ENCODE measurements around the gene ACTA2.

The ACTA2 gene

DNA sequence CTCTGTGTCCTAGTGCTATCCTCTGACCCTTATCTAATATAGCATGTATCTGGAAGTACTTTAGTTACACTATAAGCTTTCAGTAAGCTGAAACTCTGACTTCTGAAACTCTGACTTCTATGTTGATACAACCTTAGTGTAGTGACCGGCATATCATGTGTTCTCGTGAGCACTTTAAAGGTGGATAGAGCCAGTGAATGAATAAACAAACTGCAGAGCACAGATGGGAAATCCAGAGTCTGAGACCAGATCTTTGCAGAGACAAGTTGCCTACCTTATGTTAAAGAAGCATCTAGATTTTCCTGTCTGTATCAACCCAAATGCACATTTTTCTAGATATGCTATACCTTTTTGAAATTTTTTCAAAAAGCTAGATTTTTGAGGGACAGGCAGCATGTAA is 3.5 kb downstream of the ACTA2 start:
- no peak overlapping the region for H2BK5ac ChIP-seq (ENCODE audit: low read length)
- no peaks in the 10 kb centered on the region for H3K79me2 ChIP-seq (ENCODE audit: control insufficient read depth, insufficient read depth, low read length)
- H3K23ac ChIP-seq (ENCODE audit: low read length): no peak overlapping the region
- H3K36me3 ChIP-seq (ENCODE audit: control insufficient read depth, insufficient read depth, low read length): no peaks in the 10 kb centered on the region
- no peak overlapping the region for H4K5ac ChIP-seq (ENCODE audit: low read length)
- no peak overlapping the region for H3K27ac ChIP-seq (ENCODE audit: low read depth, low read length)
- H3K79me1 ChIP-seq (ENCODE audit: low read length): no peaks in the 10 kb centered on the region
- no peak overlapping the region for H4K8ac ChIP-seq (ENCODE audit: low read depth, low read length)
- no peak for DNase-seq
- no peak overlapping the region for H3K9ac ChIP-seq (ENCODE audit: low read length)
- H2BK15ac ChIP-seq (replicated peaks; ENCODE audit: low read depth): no peak overlapping the region
- no peak overlapping the region for H2AK5ac ChIP-seq (ENCODE audit: low read length)
- H3K56ac ChIP-seq (ENCODE audit: low read length): no peak overlapping the region
- H3K4me3 ChIP-seq (ENCODE audit: low read length): no peak overlapping the region
- no peak overlapping the region for H2BK120ac ChIP-seq (ENCODE audit: low read depth, low read length)
- no peak overlapping the region for H3K4me2 ChIP-seq (ENCODE audit: low read length)
- no peaks in the 10 kb centered on the region for H3K4me1 ChIP-seq (ENCODE audit: control insufficient read depth, low read depth, low read length)
- no peak overlapping the region for H3K4ac ChIP-seq (ENCODE audit: low read depth, low read length)
- H3K18ac ChIP-seq (ENCODE audit: low read length): no peak overlapping the region
- no CpG with 5 or more reads among the region's 2 CpGs for WGBS (ENCODE audit: extremely low coverage, insufficient coverage, low lambda C conversion rate)
- H3K27me3 ChIP-seq (ENCODE audit: insufficient read depth, low read length, poor library complexity): no peaks in the 10 kb centered on the region

DNA sequence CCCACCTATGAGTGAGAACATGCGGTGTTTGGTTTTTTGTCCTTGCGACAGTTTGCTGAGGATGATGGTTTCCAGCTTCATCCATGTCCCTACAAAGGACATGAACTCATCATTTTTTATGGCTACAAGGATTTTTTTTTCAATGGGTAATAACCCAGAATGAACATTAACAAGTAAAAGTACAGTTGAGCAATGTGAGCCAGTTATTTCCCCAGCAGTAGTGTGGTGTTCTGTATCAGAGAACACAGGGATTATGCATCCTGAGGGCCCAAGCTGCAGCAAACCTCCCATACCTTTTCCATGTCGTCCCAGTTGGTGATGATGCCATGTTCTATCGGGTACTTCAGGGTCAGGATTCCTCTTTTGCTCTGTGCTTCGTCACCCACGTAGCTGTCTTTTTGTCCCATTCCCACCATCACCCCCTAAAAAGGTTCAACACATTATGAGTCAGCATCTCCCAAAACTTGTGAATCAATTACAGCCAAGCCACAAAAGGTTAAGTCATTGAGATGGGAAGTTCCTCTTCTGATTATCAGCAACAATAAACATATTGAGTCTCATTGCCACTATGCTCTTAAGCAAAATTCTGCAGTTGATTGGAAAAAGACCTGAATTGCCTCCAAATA is 5.5 kb downstream of the ACTA2 start:
- Histone ChIP-seq H3K4me1 (ENCODE audit: control insufficient read depth, low read depth, low read length) (no peaks in the 10 kb centered on the region), H3K9ac (ENCODE audit: low read length) (no peak overlapping the region), H4K5ac (ENCODE audit: low read length) (no peak overlapping the region), H4K8ac (ENCODE audit: low read depth, low read length) (no peak overlapping the region), H3K79me2 (ENCODE audit: control insufficient read depth, insufficient read depth, low read length) (no peaks in the 10 kb centered on the region), H3K4ac (ENCODE audit: low read depth, low read length) (no peak overlapping the region), H2BK5ac (ENCODE audit: low read length) (no peak overlapping the region), H2BK120ac (ENCODE audit: low read depth, low read length) (no peak overlapping the region), H3K36me3 (ENCODE audit: control insufficient read depth, insufficient read depth, low read length) (no peaks in the 10 kb centered on the region), H3K27ac (ENCODE audit: low read depth, low read length) (no peak overlapping the region), H3K18ac (ENCODE audit: low read length) (no peak overlapping the region), H2BK15ac (replicated peaks; ENCODE audit: low read depth) (no peak overlapping the region), H3K27me3 (ENCODE audit: insufficient read depth, low read length, poor library complexity) (no peaks in the 10 kb centered on the region), H3K4me3 (ENCODE audit: low read length) (no peak overlapping the region), H2AK5ac (ENCODE audit: low read length) (no peak overlapping the region), H3K79me1 (ENCODE audit: low read length) (no peaks in the 10 kb centered on the region), H3K4me2 (ENCODE audit: low read length) (no peak overlapping the region), H3K56ac (ENCODE audit: low read length) (no peak overlapping the region), H3K23ac (ENCODE audit: low read length) (no peak overlapping the region)
- DNase-seq: no peak
- no CpG with 5 or more reads among the region's 6 CpGs for WGBS (ENCODE audit: extremely low coverage, insufficient coverage, low lambda C conversion rate)

DNA sequence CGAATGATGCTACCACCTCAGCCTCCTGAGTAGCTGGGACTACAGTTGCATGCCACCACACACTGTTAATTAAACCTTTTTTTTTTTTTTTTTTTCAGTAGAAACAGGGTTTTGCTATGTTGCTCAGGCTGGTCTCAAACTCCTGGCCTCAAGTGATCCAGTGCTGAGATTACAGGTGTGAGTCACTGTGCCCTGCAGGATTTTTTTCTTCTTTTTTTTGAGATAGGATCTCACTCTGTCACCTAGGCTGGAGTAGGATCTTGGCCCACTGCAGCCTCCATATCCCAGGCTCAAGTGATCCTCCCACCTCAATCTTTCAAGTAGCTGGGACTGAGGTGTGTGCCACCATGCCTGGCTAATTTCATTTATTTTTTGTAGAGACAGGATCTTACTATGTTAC is 6.4 kb downstream of the ACTA2 start:
- Histone ChIP-seq H2AK5ac (ENCODE audit: low read length) (no peak overlapping the region), H2BK15ac (replicated peaks; ENCODE audit: low read depth) (no peak overlapping the region), H3K27me3 (ENCODE audit: insufficient read depth, low read length, poor library complexity) (no peaks in the 10 kb centered on the region), H3K23ac (ENCODE audit: low read length) (no peak overlapping the region), H2BK5ac (ENCODE audit: low read length) (no peak overlapping the region), H3K4me1 (ENCODE audit: control insufficient read depth, low read depth, low read length) (no peaks in the 10 kb centered on the region), H3K9ac (ENCODE audit: low read length) (no peak overlapping the region), H3K79me2 (ENCODE audit: control insufficient read depth, insufficient read depth, low read length) (no peaks in the 10 kb centered on the region), H3K4me3 (ENCODE audit: low read length) (no peak overlapping the region), H4K5ac (ENCODE audit: low read length) (no peak overlapping the region), H3K4ac (ENCODE audit: low read depth, low read length) (no peak overlapping the region), H3K36me3 (ENCODE audit: control insufficient read depth, insufficient read depth, low read length) (no peaks in the 10 kb centered on the region), H2BK120ac (ENCODE audit: low read depth, low read length) (no peak overlapping the region), H3K4me2 (ENCODE audit: low read length) (no peak overlapping the region), H3K27ac (ENCODE audit: low read depth, low read length) (no peak overlapping the region), H3K18ac (ENCODE audit: low read length) (no peak overlapping the region), H3K79me1 (ENCODE audit: low read length) (no peaks in the 10 kb centered on the region), H3K56ac (ENCODE audit: low read length) (no peak overlapping the region), H4K8ac (ENCODE audit: low read depth, low read length) (no peak overlapping the region)
- no peak for DNase-seq
- no CpG with 5 or more reads among the region's 1 CpG for WGBS (ENCODE audit: extremely low coverage, insufficient coverage, low lambda C conversion rate)

DNA sequence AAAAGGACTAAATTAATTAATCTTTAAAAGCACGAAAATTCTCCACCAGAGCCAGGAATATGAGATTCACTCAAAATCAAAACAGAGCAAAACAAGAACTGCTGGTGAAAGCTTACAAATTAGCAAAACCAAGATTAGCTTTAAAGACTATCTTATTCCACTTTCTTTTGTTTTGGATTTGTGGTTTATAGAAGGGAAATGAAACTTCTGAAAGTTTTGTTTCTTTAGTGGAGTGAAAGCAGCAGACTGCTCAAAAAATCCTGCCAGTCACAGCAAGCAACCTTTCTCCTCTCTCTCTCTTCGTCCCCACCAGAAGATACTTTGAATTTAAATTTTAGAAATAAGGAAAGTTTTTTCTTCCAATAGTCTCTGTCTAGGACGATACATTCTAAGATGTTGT is 7.8 kb downstream of the ACTA2 start:
- Histone ChIP-seq H2BK5ac (ENCODE audit: low read length) (no peak overlapping the region), H3K79me1 (ENCODE audit: low read length) (no peaks in the 10 kb centered on the region), H3K79me2 (ENCODE audit: control insufficient read depth, insufficient read depth, low read length) (no peaks in the 10 kb centered on the region), H2BK15ac (replicated peaks; ENCODE audit: low read depth) (no peak overlapping the region), H3K23ac (ENCODE audit: low read length) (no peak overlapping the region), H3K4me3 (ENCODE audit: low read length) (no peak overlapping the region), H3K4me1 (ENCODE audit: control insufficient read depth, low read depth, low read length) (no peaks in the 10 kb centered on the region), H3K4ac (ENCODE audit: low read depth, low read length) (no peak overlapping the region), H3K27me3 (ENCODE audit: insufficient read depth, low read length, poor library complexity) (no peaks in the 10 kb centered on the region), H3K36me3 (ENCODE audit: control insufficient read depth, insufficient read depth, low read length) (no peaks in the 10 kb centered on the region), H3K4me2 (ENCODE audit: low read length) (no peak overlapping the region), H2AK5ac (ENCODE audit: low read length) (no peak overlapping the region), H3K27ac (ENCODE audit: low read depth, low read length) (no peak overlapping the region), H3K9ac (ENCODE audit: low read length) (no peak overlapping the region), H2BK120ac (ENCODE audit: low read depth, low read length) (no peak overlapping the region), H3K18ac (ENCODE audit: low read length) (no peak overlapping the region), H3K56ac (ENCODE audit: low read length) (no peak overlapping the region), H4K8ac (ENCODE audit: low read depth, low read length) (no peak overlapping the region), H4K5ac (ENCODE audit: low read length) (no peak overlapping the region)
- no CpG with 5 or more reads among the region's 3 CpGs for WGBS (ENCODE audit: extremely low coverage, insufficient coverage, low lambda C conversion rate)
- DNase-seq: no peak

DNA sequence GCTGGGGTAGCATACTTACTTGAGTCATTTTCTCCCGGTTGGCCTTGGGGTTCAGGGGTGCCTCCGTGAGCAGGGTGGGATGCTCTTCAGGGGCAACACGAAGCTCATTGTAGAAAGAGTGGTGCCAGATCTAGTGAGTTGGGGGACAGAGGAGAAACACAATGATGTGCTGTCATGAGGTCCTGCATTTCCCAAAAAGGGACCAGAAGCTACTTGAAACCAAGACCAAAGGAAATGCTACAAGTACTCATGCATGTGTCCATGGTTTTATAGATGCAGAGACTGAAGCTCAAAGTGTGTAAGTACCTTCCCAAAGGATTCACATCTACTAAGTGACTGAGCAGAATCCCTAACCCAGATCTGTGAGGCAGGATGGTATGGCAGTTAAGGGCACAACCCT is 8.8 kb downstream of the ACTA2 start:
- Histone ChIP-seq H3K4me3 (ENCODE audit: low read length) (no peak overlapping the region), H3K9ac (ENCODE audit: low read length) (no peak overlapping the region), H3K36me3 (ENCODE audit: control insufficient read depth, insufficient read depth, low read length) (no peaks in the 10 kb centered on the region), H3K27me3 (ENCODE audit: insufficient read depth, low read length, poor library complexity) (no peaks in the 10 kb centered on the region), H2AK5ac (ENCODE audit: low read length) (no peak overlapping the region), H3K79me1 (ENCODE audit: low read length) (no peaks in the 10 kb centered on the region), H3K27ac (ENCODE audit: low read depth, low read length) (no peak overlapping the region), H4K5ac (ENCODE audit: low read length) (no peak overlapping the region), H3K18ac (ENCODE audit: low read length) (no peak overlapping the region), H3K4ac (ENCODE audit: low read depth, low read length) (no peak overlapping the region), H2BK5ac (ENCODE audit: low read length) (no peak overlapping the region), H3K79me2 (ENCODE audit: control insufficient read depth, insufficient read depth, low read length) (no peaks in the 10 kb centered on the region), H3K56ac (ENCODE audit: low read length) (no peak overlapping the region), H3K23ac (ENCODE audit: low read length) (no peak overlapping the region), H2BK120ac (ENCODE audit: low read depth, low read length) (no peak overlapping the region), H3K4me2 (ENCODE audit: low read length) (no peak overlapping the region), H3K4me1 (ENCODE audit: control insufficient read depth, low read depth, low read length) (no peaks in the 10 kb centered on the region), H2BK15ac (replicated peaks; ENCODE audit: low read depth) (no peak overlapping the region), H4K8ac (ENCODE audit: low read depth, low read length) (no peak overlapping the region)
- DNase-seq: no peak
- WGBS (ENCODE audit: extremely low coverage, insufficient coverage, low lambda C conversion rate): no CpG with 5 or more reads among the region's 3 CpGs

DNA sequence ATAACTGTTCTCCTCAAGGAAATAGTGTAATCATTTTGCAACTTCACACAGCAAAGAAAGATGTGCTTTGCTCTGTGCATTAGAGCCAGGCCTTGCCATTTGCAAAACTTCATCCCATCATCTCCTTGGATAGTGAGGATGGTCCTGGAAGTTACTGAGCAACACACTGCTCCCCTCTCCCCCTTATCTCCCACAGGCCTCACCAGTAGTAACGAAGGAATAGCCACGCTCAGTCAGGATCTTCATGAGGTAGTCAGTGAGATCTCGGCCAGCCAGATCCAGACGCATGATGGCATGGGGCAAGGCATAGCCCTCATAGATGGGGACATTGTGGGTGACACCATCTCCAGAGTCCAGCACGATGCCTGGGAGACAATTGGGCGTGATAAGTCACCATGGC is 11.5 kb downstream of the ACTA2 start:
- Histone ChIP-seq H2BK5ac (ENCODE audit: low read length) (no peak overlapping the region), H3K18ac (ENCODE audit: low read length) (no peak overlapping the region), H3K79me2 (ENCODE audit: control insufficient read depth, insufficient read depth, low read length) (no peaks in the 10 kb centered on the region), H3K27ac (ENCODE audit: low read depth, low read length) (no peak overlapping the region), H2BK120ac (ENCODE audit: low read depth, low read length) (no peak overlapping the region), H3K79me1 (ENCODE audit: low read length) (no peaks in the 10 kb centered on the region), H3K56ac (ENCODE audit: low read length) (no peak overlapping the region), H3K4ac (ENCODE audit: low read depth, low read length) (no peak overlapping the region), H3K23ac (ENCODE audit: low read length) (no peak overlapping the region), H2AK5ac (ENCODE audit: low read length) (no peak overlapping the region), H4K8ac (ENCODE audit: low read depth, low read length) (no peak overlapping the region), H3K4me1 (ENCODE audit: control insufficient read depth, low read depth, low read length) (no peaks in the 10 kb centered on the region), H4K5ac (ENCODE audit: low read length) (no peak overlapping the region), H3K4me3 (ENCODE audit: low read length) (no peak overlapping the region), H3K36me3 (ENCODE audit: control insufficient read depth, insufficient read depth, low read length) (no peaks in the 10 kb centered on the region), H3K9ac (ENCODE audit: low read length) (no peak overlapping the region), H3K27me3 (ENCODE audit: insufficient read depth, low read length, poor library complexity) (no peaks in the 10 kb centered on the region), H3K4me2 (ENCODE audit: low read length) (no peak overlapping the region), H2BK15ac (replicated peaks; ENCODE audit: low read depth) (no peak overlapping the region)
- WGBS (ENCODE audit: extremely low coverage, insufficient coverage, low lambda C conversion rate): no CpG with 5 or more reads among the region's 6 CpGs
- no peak for DNase-seq

Data from mesendoderm (in vitro differentiated cells).